ENCODE data around the gene EEFSEC.

The EEFSEC gene

GRCh38 chr3:128320551-128321340 is 167.5 kb downstream of the EEFSEC start:
- DNase-seq = no peak

- no peak for DNase-seq
These were observed 168.1 kb downstream of the EEFSEC start for GRCh38 chr3:128321418-128321817.

GRCh38 chr3:128322030-128323022 is 169.0 kb downstream of the EEFSEC start:
- peak; percentile 51 for DNase-seq

- DNase-seq = no peak
These were observed 170.2 kb downstream of the EEFSEC start for GRCh38 chr3:128323206-128324081.

- DNase-seq = no peak
These were observed 171.8 kb downstream of the EEFSEC start for GRCh38 chr3:128324911-128325592.

- no peak for DNase-seq
These were observed 173.0 kb downstream of the EEFSEC start for GRCh38 chr3:128326051-128326823.

GRCh38 chr3:128327606-128328031 is 174.3 kb downstream of the EEFSEC start:
- no peak for DNase-seq

GRCh38 chr3:128328546-128329458 is 175.5 kb downstream of the EEFSEC start:
- DNase-seq = no peak

- no peak for DNase-seq
These were observed 176.4 kb downstream of the EEFSEC start for GRCh38 chr3:128329491-128330213.

GRCh38 chr3:128330214-128330842 is 177.0 kb downstream of the EEFSEC start:
- DNase-seq = no peak

GRCh38 chr3:128334086-128334645 is 180.9 kb downstream of the EEFSEC start:
- DNase-seq = no peak

- DNase-seq = no peak
These were observed 181.5 kb downstream of the EEFSEC start for GRCh38 chr3:128334766-128335165.

GRCh38 chr3:128335621-128336296 is 182.5 kb downstream of the EEFSEC start:
- no peak for DNase-seq

- no peak for DNase-seq
These were observed 183.3 kb downstream of the EEFSEC start for GRCh38 chr3:128336337-128337156.

GRCh38 chr3:128337305-128337704 is 184.0 kb downstream of the EEFSEC start:
- no peak for DNase-seq

- DNase-seq = no peak
These were observed 185.5 kb downstream of the EEFSEC start for GRCh38 chr3:128338536-128339330.
